Rectal smooth muscle tissue (tissue), 1 donor: ENCODE results near the gene EI24.
"Not testable (repeated sequence)": the region's sequence is repeated elsewhere in the genome, so short reads cannot be mapped to it uniquely, and the experiment has no call there.

Experiments
- H3K27ac ChIP-seq: one replicate; pipeline ENCODE4 v1.7.0; 2013; ENCODE audit warnings: low read depth, low read length, inconsistent platforms
- H3K27me3 ChIP-seq: one replicate; pipeline ENCODE4 v1.7.0; 2013; ENCODE audit warnings: low read length; ENCODE audit not compliant: control insufficient read depth, insufficient read depth
- H3K36me3 ChIP-seq: one replicate; pipeline ENCODE4 v1.7.0; 2013; ENCODE audit warnings: low read length; ENCODE audit not compliant: control insufficient read depth, insufficient read depth
- H3K4me1 ChIP-seq: one replicate; pipeline ENCODE4 v1.7.0; 2013; ENCODE audit warnings: low read length; ENCODE audit not compliant: control insufficient read depth, insufficient read depth
- H3K4me3 ChIP-seq: one replicate; pipeline ENCODE4 v1.7.0; 2013; ENCODE audit warnings: low read length
- H3K9ac ChIP-seq: one replicate; pipeline ENCODE4 v1.7.0; 2013; ENCODE audit warnings: low read length

EI24 gene

DNA sequence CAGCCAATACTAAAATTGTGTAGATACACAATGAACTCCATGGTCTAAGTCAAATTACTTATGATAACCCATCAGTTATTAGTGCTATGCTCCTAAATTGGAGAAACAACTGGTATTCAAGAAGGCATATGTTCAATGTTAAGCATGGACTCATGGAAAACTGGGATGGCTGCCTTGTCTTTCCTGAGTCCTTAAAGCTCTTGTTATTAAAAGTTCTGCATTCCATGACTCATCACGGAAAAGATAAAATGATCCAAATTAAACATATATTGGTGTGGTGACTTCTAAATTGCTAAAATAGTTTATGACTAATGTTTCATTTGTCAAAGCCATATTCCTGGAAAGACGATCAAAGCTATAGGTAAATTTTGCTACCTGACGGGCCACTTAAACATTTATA is 9.4 kb upstream of the EI24 start:
- Histone ChIP-seq H3K27me3 (no peaks in the 10 kb centered on the region), H3K4me3 (no peak overlapping the region), H3K27ac (no peak overlapping the region), H3K4me1 (no peaks in the 10 kb centered on the region), H3K9ac (no peak overlapping the region), H3K36me3 (no peaks in the 10 kb centered on the region)

DNA sequence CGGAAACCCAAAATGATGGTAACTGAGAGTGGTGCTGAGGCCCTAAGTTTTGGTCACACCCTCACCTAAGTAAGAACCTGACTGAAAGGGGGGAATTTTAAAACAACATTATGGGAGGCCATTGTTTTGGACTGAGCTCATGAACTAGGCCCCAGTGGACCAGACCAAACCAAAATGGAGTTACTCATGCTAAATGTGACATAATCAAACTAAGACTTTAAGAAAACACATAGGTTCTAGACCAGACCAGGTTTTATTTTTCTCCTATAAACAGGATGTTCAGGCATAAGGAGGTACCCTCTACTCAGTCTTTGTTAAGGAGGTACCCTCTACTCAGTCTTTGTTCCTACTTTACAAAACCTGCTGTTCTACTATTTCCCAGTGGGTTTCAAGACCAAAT is 7.4 kb upstream of the EI24 start:
- Histone ChIP-seq H3K27ac (no peak overlapping the region), H3K9ac (no peak overlapping the region), H3K27me3 (no peaks in the 10 kb centered on the region), H3K4me1 (no peaks in the 10 kb centered on the region), H3K36me3 (no peaks in the 10 kb centered on the region), H3K4me3 (no peak overlapping the region)

- no peaks in the 10 kb centered on the region for H3K4me1 ChIP-seq
Measured at GRCh38 chr11:125562430-125562829, 6.8 kb upstream of the EI24 start.

DNA sequence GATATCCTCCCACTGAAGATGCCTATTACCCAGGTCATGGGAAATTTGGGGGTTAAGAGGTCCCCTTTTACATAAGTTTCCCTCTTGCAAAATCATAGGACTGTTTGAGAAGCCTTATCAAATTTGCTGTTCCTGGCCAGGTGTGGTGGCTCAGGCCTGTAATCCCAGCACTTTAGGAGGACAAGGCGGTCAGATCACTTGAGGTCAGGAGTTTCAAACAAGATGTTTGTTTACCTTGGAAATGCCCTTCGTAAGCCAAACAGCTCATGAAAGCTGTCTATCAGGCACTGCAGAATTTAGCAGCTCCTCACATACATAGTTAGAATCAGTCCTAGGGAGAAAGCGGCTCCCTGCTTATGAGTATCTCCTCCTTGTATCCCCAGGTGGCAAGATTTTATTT is 4.9 kb upstream of the EI24 start:
- H3K9ac ChIP-seq: no peak overlapping the region
- H3K27ac ChIP-seq: no peak overlapping the region
- no peaks in the 10 kb centered on the region for H3K4me1 ChIP-seq
- H3K27me3 ChIP-seq: no peaks in the 10 kb centered on the region
- no peaks in the 10 kb centered on the region for H3K36me3 ChIP-seq
- H3K4me3 ChIP-seq: no peak overlapping the region

More at GRCh38 chr11:125562430-125562829, 6.8 kb upstream of the EI24 start:
- Histone ChIP-seq H3K27ac (no peak overlapping the region), H3K9ac (no peak overlapping the region), H3K4me3 (no peak overlapping the region), H3K27me3 (no peaks in the 10 kb centered on the region), H3K36me3 (no peaks in the 10 kb centered on the region)

DNA sequence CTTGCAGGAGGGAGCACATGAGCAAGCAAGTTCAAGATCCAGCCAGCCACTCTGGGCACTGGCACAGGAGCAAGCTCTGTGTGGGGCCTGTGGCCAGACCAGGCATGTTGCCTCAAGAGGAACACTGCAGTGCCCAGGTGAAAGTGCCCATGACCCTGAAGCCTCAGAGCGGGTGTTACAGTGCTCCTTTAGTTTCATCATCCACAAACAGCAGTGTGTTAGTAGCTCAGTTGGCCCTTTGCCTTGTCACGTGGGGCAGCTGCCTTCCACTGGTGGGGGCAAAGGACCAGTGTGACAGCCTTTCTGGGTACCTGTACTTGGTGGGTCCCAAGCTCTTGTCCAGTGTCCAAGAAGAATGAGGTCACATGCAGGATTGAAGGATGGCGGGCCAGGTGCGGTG is 3.0 kb upstream of the EI24 start:
- Histone ChIP-seq H3K27ac (no peak overlapping the region), H3K36me3 (no peaks in the 10 kb centered on the region), H3K4me1 (peaks cover 4% of the 10 kb centered on the region), H3K4me3 (no peak overlapping the region), H3K9ac (no peak overlapping the region), H3K27me3 (no peaks in the 10 kb centered on the region)

DNA sequence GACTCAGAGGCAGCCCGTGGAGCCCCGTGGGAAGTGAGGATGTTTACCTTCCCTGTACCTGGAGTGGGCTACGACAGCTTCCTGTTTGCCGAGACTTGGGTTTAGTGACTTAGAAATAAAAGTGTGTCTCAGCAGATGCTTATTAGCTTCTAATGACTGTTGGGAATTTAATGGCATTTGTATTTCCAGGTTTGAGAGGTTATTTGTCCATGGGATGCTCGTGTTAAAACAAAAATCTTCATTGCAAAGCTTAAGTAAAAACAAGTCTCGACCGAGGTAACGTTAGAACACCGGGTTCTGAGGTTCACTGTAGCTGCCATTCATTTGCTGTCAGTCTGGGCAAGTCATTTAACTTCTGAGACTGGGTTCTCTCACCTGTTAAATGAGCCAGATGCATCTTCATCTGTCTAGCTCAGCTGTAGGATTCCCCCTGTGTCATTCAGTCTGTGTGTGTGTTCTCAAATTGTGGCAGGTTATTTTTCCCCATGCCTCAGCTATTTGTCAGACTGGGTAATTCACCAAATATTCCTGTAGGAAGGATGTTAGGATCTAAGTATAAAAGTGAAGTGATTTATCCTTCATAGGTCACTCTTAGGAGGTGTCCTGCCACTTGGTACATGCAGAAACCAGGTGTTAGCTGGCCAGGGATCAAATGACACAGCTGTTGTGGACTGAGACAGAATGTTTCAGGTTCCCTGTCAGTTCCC is 791 bp downstream of the EI24 start:
- Histone ChIP-seq H3K4me1 (peaks cover 4% of the 10 kb centered on the region), H3K9ac (peak overlapping the region; percentile 81), H3K36me3 (peaks cover 3% of the 10 kb centered on the region), H3K4me3 (peak overlapping the region; percentile 91), H3K27me3 (no peaks in the 10 kb centered on the region), H3K27ac (peak overlapping the region; percentile 70)

DNA sequence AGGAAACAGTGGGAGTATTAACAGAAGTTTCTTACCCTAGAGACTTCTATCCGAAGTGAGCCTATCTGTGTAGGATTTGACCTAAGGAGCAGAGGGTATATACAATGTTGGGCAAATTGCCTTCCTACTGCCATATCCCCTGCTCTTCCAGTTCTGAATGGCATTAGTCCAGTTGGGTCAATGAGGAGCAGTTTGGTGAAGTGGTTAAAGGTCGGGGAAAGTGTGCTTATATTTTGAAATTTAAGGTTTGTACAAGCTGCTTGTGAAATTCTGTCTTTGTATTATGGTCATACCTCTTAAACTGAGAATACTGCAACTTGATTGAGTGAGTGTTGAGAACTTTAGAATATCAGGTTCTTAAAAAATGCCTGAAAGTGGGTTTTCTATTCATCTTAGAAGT is 1.7 kb downstream of the EI24 start:
- no peak overlapping the region for H3K4me3 ChIP-seq

DNA sequence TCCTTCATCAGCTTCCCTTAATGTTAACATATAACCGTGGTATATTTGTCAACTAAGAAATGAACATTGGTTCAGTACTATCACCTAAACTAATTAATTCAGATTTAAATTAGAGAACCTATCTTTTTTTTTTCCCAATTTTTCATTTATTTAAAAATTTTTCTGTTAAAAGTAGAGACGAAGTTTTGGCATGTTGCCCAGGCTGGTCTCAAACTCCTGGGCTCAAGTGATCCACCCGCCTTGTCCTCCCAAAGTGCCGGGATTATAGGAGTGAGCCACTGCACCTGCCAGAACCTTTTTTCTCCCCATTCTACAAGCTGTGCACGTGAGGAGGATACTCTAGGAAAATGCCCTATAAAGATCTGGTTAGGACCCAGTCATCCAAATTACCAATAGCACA is 3.6 kb downstream of the EI24 start:
- Histone ChIP-seq H3K9ac (no peak overlapping the region), H3K4me3 (no peak overlapping the region), H3K27ac (no peak overlapping the region), H3K36me3 (peaks cover 15% of the 10 kb centered on the region), H3K27me3 (no peaks in the 10 kb centered on the region), H3K4me1 (peaks cover 4% of the 10 kb centered on the region)

More for the DNA sequence above, 1.7 kb downstream of the EI24 start:
- H3K27ac ChIP-seq: no peak overlapping the region
- H3K36me3 ChIP-seq: peaks cover 7% of the 10 kb centered on the region
- H3K4me1 ChIP-seq: peaks cover 4% of the 10 kb centered on the region
- H3K9ac ChIP-seq: no peak overlapping the region
- H3K27me3 ChIP-seq: no peaks in the 10 kb centered on the region

GRCh38 chr11:125577181-125577580 is 7.9 kb downstream of the EI24 start:
- H3K27ac ChIP-seq, H3K4me3 ChIP-seq, H3K27me3 ChIP-seq, H3K4me1 ChIP-seq, H3K9ac ChIP-seq: not testable (repeated sequence)
- peaks cover 26% of the 10 kb centered on the region for H3K36me3 ChIP-seq

DNA sequence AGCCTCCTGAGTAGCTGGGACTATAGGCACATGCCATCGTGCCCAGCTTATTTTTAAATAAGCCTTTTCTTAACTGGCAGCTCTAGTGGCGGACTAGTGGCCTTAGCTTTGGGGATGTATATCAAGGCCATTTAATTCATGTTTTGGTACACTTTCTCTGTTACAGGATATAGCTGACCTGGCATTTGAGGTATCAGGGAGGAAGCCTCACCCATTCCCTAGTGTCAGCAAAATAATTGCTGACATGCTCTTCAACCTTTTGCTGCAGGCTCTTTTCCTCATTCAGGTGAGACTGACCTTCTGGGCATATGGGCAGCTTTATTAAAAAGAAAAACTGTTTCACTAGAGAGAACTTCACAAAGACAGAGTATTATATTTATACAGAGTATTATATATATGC is 9.5 kb downstream of the EI24 start:
- Histone ChIP-seq H3K27me3 (no peaks in the 10 kb centered on the region), H3K27ac (no peak overlapping the region), H3K4me1 (no peaks in the 10 kb centered on the region), H3K36me3 (peaks cover 34% of the 10 kb centered on the region), H3K9ac (no peak overlapping the region), H3K4me3 (no peak overlapping the region)

DNA sequence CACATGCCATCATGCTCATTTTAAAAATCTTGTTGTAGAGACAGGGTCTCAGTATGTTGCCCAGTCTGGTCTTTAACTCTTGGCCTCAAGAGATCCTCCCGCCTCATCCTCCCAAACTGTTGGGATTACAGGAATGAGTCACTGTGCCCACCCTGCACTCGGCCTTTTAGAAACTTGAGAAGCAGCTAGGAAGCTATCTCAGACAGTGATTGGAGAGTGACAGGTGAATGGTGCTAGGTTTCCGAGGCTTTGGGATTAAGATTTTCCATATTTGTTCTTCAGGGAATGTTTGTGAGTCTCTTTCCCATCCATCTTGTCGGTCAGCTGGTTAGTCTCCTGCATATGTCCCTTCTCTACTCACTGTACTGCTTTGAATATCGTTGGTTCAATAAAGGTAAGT is 10.5 kb downstream of the EI24 start:
- H3K27me3 ChIP-seq: no peaks in the 10 kb centered on the region
- H3K4me1 ChIP-seq: no peaks in the 10 kb centered on the region
- no peak overlapping the region for H3K4me3 ChIP-seq
- no peak overlapping the region for H3K27ac ChIP-seq
- peaks cover 34% of the 10 kb centered on the region for H3K36me3 ChIP-seq
- no peak overlapping the region for H3K9ac ChIP-seq

GRCh38 chr11:125583496-125583895 is 14.2 kb downstream of the EI24 start:
- no peak overlapping the region for H3K9ac ChIP-seq
- H3K27ac ChIP-seq: no peak overlapping the region
- no peaks in the 10 kb centered on the region for H3K4me1 ChIP-seq
- no peaks in the 10 kb centered on the region for H3K27me3 ChIP-seq
- H3K36me3 ChIP-seq: peaks cover 16% of the 10 kb centered on the region
- H3K4me3 ChIP-seq: no peak overlapping the region

DNA sequence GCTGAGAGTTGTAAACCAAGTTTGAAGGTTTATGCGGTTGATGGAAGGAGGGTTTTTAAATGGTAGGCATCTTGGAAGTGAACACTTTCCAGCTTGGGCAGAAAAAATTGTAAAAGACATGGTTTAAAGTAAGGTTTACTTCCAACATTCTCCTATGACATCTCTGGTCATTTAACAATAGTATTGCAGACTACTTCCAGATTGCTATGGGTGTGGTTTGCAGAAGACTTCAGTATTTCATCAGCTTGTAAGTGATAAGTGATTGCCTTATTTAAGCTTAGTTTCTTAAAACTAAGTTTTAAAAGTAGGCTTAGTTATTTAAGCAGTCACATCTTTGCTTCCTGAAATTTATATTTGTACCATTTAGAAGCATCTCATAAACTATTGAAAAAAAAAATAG is 16.2 kb downstream of the EI24 start:
- no peak overlapping the region for H3K27ac ChIP-seq
- no peak overlapping the region for H3K4me3 ChIP-seq
- no peaks in the 10 kb centered on the region for H3K4me1 ChIP-seq
- peaks cover 8% of the 10 kb centered on the region for H3K36me3 ChIP-seq
- no peaks in the 10 kb centered on the region for H3K27me3 ChIP-seq
- H3K9ac ChIP-seq: no peak overlapping the region
